GM18858 (cell line): Measurements from ENCODE around the gene RAPGEF4.

Experiments
- ATAC-seq: cut with Tn5 transposase; IDR thresholded peaks from one replicate; pipeline ENCODE4 v1.9.1; 2021; ENCODE audit not compliant: unreplicated experiment

The RAPGEF4 gene

GRCh38 chr2:172964511-172965139 is 229.0 kb downstream of the RAPGEF4 start:
- no peak for ATAC-seq

- ATAC-seq, result no peak
These were observed 230.0 kb downstream of the RAPGEF4 start for GRCh38 chr2:172965433-172966212.

GRCh38 chr2:172967036-172967982 is 231.7 kb downstream of the RAPGEF4 start:
- ATAC-seq, result no peak

GRCh38 chr2:172968061-172968469 is 232.4 kb downstream of the RAPGEF4 start:
- no peak for ATAC-seq

GRCh38 chr2:172969166-172969565 is 233.5 kb downstream of the RAPGEF4 start:
- ATAC-seq, result no peak

- no peak for ATAC-seq
These were observed 234.0 kb downstream of the RAPGEF4 start for GRCh38 chr2:172969609-172970008.

GRCh38 chr2:172970660-172971059 is 235.0 kb downstream of the RAPGEF4 start:
- no peak for ATAC-seq

- ATAC-seq, result no peak
These were observed 236.5 kb downstream of the RAPGEF4 start for GRCh38 chr2:172972005-172972619.

GRCh38 chr2:172974762-172975161 is 239.1 kb downstream of the RAPGEF4 start:
- no peak for ATAC-seq

GRCh38 chr2:172976116-172976515 is 240.5 kb downstream of the RAPGEF4 start:
- no peak for ATAC-seq

GRCh38 chr2:172976816-172977215 is 241.2 kb downstream of the RAPGEF4 start:
- no peak for ATAC-seq

GRCh38 chr2:172977270-172978062 is 241.8 kb downstream of the RAPGEF4 start:
- ATAC-seq, result no peak

- no peak for ATAC-seq
These were observed 242.4 kb downstream of the RAPGEF4 start for GRCh38 chr2:172978063-172978383.

GRCh38 chr2:172985139-172985892 is 249.7 kb downstream of the RAPGEF4 start:
- no peak for ATAC-seq

GRCh38 chr2:172986040-172986439 is 250.4 kb downstream of the RAPGEF4 start:
- ATAC-seq, result no peak

- no peak for ATAC-seq
These were observed 253.1 kb downstream of the RAPGEF4 start for GRCh38 chr2:172988728-172989127.

GRCh38 chr2:172991031-172991430 is 255.4 kb downstream of the RAPGEF4 start:
- ATAC-seq, result no peak

GRCh38 chr2:172993139-172993538 is 257.5 kb downstream of the RAPGEF4 start:
- no peak for ATAC-seq

- no peak for ATAC-seq
These were observed 258.5 kb downstream of the RAPGEF4 start for GRCh38 chr2:172993931-172994717.
